ENCODE data around the gene CDKN2B-AS1.
"Not testable (repeated sequence)": the region's sequence is repeated elsewhere in the genome, so short reads cannot be mapped to it uniquely, and the experiment has no call there.

Gene CDKN2B-AS1

GRCh38 chr9:22043928-22044327 lies 49.3 kb downstream of the CDKN2B-AS1 start:
- H3K4me1 Mint-ChIP-seq: peaks cover 33% of the 10 kb centered on the region
- no peaks in the 10 kb centered on the region for H3K9me3 Mint-ChIP-seq
- DNase-seq (no peak), ATAC-seq (no peak)
- H3K27ac Mint-ChIP-seq: no peak overlapping the region
- no peak overlapping the region for H3K4me3 Mint-ChIP-seq
- peaks cover 42% of the 10 kb centered on the region for H3K27me3 Mint-ChIP-seq

GRCh38 chr9:22044583-22044982 lies 50.0 kb downstream of the CDKN2B-AS1 start:
- Mint-ChIP-seq H3K4me1 (peaks cover 38% of the 10 kb centered on the region), H3K27me3 (peaks cover 41% of the 10 kb centered on the region), H3K27ac (no peak overlapping the region), H3K4me3 (no peak overlapping the region), H3K9me3 (no peaks in the 10 kb centered on the region)
- no peak for DNase-seq
- ATAC-seq: no peak

GRCh38 chr9:22045423-22045822 lies 50.8 kb downstream of the CDKN2B-AS1 start:
- peaks cover 41% of the 10 kb centered on the region for H3K4me1 Mint-ChIP-seq
- peaks cover 33% of the 10 kb centered on the region for H3K27me3 Mint-ChIP-seq
- ATAC-seq (no peak), DNase-seq (no peak)
- H3K9me3 Mint-ChIP-seq: no peaks in the 10 kb centered on the region
- H3K27ac Mint-ChIP-seq: no peak overlapping the region
- H3K4me3 Mint-ChIP-seq: no peak overlapping the region

- DNase-seq: no peak
- Mint-ChIP-seq H3K9me3 (no peaks in the 10 kb centered on the region), H3K4me1 (peaks cover 41% of the 10 kb centered on the region), H3K4me3 (no peak overlapping the region), H3K27ac (no peak overlapping the region), H3K27me3 (peaks cover 24% of the 10 kb centered on the region)
- no peak for ATAC-seq
Measured at GRCh38 chr9:22046243-22046885, 51.8 kb downstream of the CDKN2B-AS1 start.

- peaks cover 21% of the 10 kb centered on the region for H3K27me3 Mint-ChIP-seq
- no peak for ATAC-seq
- no peaks in the 10 kb centered on the region for H3K9me3 Mint-ChIP-seq
- peaks cover 52% of the 10 kb centered on the region for H3K4me1 Mint-ChIP-seq
- no peak overlapping the region for H3K27ac Mint-ChIP-seq
- no peak overlapping the region for H3K4me3 Mint-ChIP-seq
- DNase-seq: no peak
Measured at GRCh38 chr9:22047596-22047995, 53.0 kb downstream of the CDKN2B-AS1 start.

- Mint-ChIP-seq H3K4me3 (no peak overlapping the region), H3K9me3 (no peaks in the 10 kb centered on the region), H3K27me3 (peaks cover 14% of the 10 kb centered on the region), H3K27ac (no peak overlapping the region), H3K4me1 (peaks cover 62% of the 10 kb centered on the region)
- ATAC-seq (peak; percentile 17), DNase-seq (no peak)
Measured at GRCh38 chr9:22049411-22049810, 54.8 kb downstream of the CDKN2B-AS1 start.

- Mint-ChIP-seq H3K27me3 (peaks cover 9% of the 10 kb centered on the region), H3K27ac (peak overlapping the region in 1 of 2 donors; percentile 50), H3K4me3 (peak overlapping the region; percentile 51 to 65), H3K9me3 (no peaks in the 10 kb centered on the region), H3K4me1 (peaks cover 58% of the 10 kb centered on the region)
- DNase-seq (peak in 1 of 2 donors; percentile 27), ATAC-seq (peak; percentile 67)
Measured at GRCh38 chr9:22050924-22051323, 56.3 kb downstream of the CDKN2B-AS1 start.

- ATAC-seq: peak; percentile 97
- Mint-ChIP-seq H3K4me1 (peaks cover 54% of the 10 kb centered on the region), H3K27ac (peak overlapping the region in 1 of 2 donors; percentile 28), H3K27me3 (peaks cover 9% of the 10 kb centered on the region), H3K9me3 (no peaks in the 10 kb centered on the region), H3K4me3 (peak overlapping the region; percentile 49 to 66)
- DNase-seq: peak; percentile 52 to 60
Measured at GRCh38 chr9:22052376-22052945, 57.9 kb downstream of the CDKN2B-AS1 start.

- Mint-ChIP-seq H3K27me3 (peaks cover 9% of the 10 kb centered on the region), H3K4me3 (peak overlapping the region; percentile 49 to 66), H3K9me3 (no peaks in the 10 kb centered on the region), H3K27ac (no peak overlapping the region), H3K4me1 (peaks cover 54% of the 10 kb centered on the region)
- DNase-seq (no peak), ATAC-seq (no peak)
Measured at GRCh38 chr9:22053178-22053577, 58.6 kb downstream of the CDKN2B-AS1 start.

GRCh38 chr9:22054076-22054475 lies 59.5 kb downstream of the CDKN2B-AS1 start:
- Mint-ChIP-seq H3K4me1 (peaks cover 54% of the 10 kb centered on the region), H3K27me3 (peaks cover 12% of the 10 kb centered on the region), H3K4me3 (no peak overlapping the region), H3K9me3 (no peaks in the 10 kb centered on the region), H3K27ac (no peak overlapping the region)
- ATAC-seq (no peak), DNase-seq (no peak)

- ATAC-seq (no peak), DNase-seq (no peak)
- no peak overlapping the region for H3K4me3 Mint-ChIP-seq
- no peaks in the 10 kb centered on the region for H3K9me3 Mint-ChIP-seq
- H3K27ac Mint-ChIP-seq: no peak overlapping the region
- peaks cover 49% of the 10 kb centered on the region for H3K4me1 Mint-ChIP-seq
- peaks cover 12% of the 10 kb centered on the region for H3K27me3 Mint-ChIP-seq
Measured at GRCh38 chr9:22054529-22054928, 59.9 kb downstream of the CDKN2B-AS1 start.

- peaks cover 17% of the 10 kb centered on the region for H3K27me3 Mint-ChIP-seq
- H3K4me1 Mint-ChIP-seq: peaks cover 46% of the 10 kb centered on the region
- H3K27ac Mint-ChIP-seq: no peak overlapping the region
- H3K9me3 Mint-ChIP-seq: no peaks in the 10 kb centered on the region
- ATAC-seq (no peak), DNase-seq (no peak)
- no peak overlapping the region for H3K4me3 Mint-ChIP-seq
Measured at GRCh38 chr9:22055090-22055489, 60.5 kb downstream of the CDKN2B-AS1 start.

GRCh38 chr9:22056402-22056801 lies 61.8 kb downstream of the CDKN2B-AS1 start:
- no peak for DNase-seq
- H3K27me3 Mint-ChIP-seq: peaks cover 25% of the 10 kb centered on the region
- no peak overlapping the region for H3K4me3 Mint-ChIP-seq
- ATAC-seq: no peak
- peaks cover 33% of the 10 kb centered on the region for H3K4me1 Mint-ChIP-seq
- no peak overlapping the region for H3K27ac Mint-ChIP-seq
- no peaks in the 10 kb centered on the region for H3K9me3 Mint-ChIP-seq

- DNase-seq, ATAC-seq, H3K4me3 Mint-ChIP-seq, H3K9me3 Mint-ChIP-seq: not testable (repeated sequence)
- H3K27ac Mint-ChIP-seq: peak overlapping the region in 1 of 2 donors; percentile 21
- peaks cover 18% of the 10 kb centered on the region for H3K4me1 Mint-ChIP-seq
- H3K27me3 Mint-ChIP-seq: peaks cover 34% of the 10 kb centered on the region
Measured at GRCh38 chr9:22057972-22058371, 63.4 kb downstream of the CDKN2B-AS1 start.

- Mint-ChIP-seq H3K27ac (no peak overlapping the region), H3K4me1 (peaks cover 20% of the 10 kb centered on the region), H3K27me3 (peaks cover 48% of the 10 kb centered on the region), H3K9me3 (no peaks in the 10 kb centered on the region), H3K4me3 (no peak overlapping the region)
- ATAC-seq: no peak
- DNase-seq: no peak
Measured at GRCh38 chr9:22060831-22061383, 66.3 kb downstream of the CDKN2B-AS1 start.

GRCh38 chr9:22064957-22065356 lies 70.4 kb downstream of the CDKN2B-AS1 start:
- ATAC-seq (no peak), DNase-seq (no peak)
- no peak overlapping the region for H3K4me3 Mint-ChIP-seq
- H3K9me3 Mint-ChIP-seq: no peaks in the 10 kb centered on the region
- peaks cover 40% of the 10 kb centered on the region for H3K27me3 Mint-ChIP-seq
- H3K27ac Mint-ChIP-seq: no peak overlapping the region
- peaks cover 20% of the 10 kb centered on the region for H3K4me1 Mint-ChIP-seq
